Stimulated activated CD4-positive, alpha-beta T cell treated with anti-CD3 and anti-CD28 coated beads, Interleukin-12 subunit alpha, Interleukin-12 subunit beta, amount 100 ng/mL, for 24 hours (primary cell): ENCODE data around the gene UBE2O.

Experiments
- DNase-seq, 2 experiments: peaks; one replicate each; pipeline ENCODE4 v3.0.0-alpha.2; 2020; ENCODE audit warnings: low read depth in 2 of 2

Gene UBE2O

GRCh38 chr17:76485569-76485968 lies 32.6 kb upstream of the UBE2O start:
- no peak for DNase-seq

- no peak for DNase-seq
Measured at GRCh38 chr17:76484228-76484725, 31.3 kb upstream of the UBE2O start.

- no peak for DNase-seq
Measured at GRCh38 chr17:76481071-76481655, 28.2 kb upstream of the UBE2O start.

- no peak for DNase-seq
Measured at GRCh38 chr17:76480632-76481031, 27.7 kb upstream of the UBE2O start.

GRCh38 chr17:76479515-76480060 lies 26.6 kb upstream of the UBE2O start:
- no peak for DNase-seq

GRCh38 chr17:76478730-76479514 lies 26.0 kb upstream of the UBE2O start:
- no peak for DNase-seq

GRCh38 chr17:76478097-76478496 lies 25.1 kb upstream of the UBE2O start:
- no peak for DNase-seq

DNA sequence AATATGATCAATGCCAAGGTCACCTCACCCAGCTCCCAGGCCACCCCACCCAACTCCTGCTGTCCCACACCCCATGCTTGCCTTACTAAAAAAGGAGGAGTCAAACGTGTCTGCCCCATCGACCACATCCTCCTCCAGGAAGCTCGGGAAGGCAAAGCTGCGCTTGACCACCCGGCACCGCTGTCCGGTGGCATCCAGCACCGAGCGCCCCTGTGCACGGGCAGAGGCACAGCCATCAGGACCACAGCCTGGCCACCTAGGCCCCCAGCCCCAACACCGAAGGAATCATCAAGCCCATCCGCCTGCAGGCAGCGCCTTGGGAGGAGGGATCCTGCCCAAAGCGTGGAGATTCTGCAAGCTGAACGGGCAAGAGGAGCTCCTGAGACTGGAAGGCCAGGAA lies 24.6 kb upstream of the UBE2O start:
- no peak for DNase-seq

DNA sequence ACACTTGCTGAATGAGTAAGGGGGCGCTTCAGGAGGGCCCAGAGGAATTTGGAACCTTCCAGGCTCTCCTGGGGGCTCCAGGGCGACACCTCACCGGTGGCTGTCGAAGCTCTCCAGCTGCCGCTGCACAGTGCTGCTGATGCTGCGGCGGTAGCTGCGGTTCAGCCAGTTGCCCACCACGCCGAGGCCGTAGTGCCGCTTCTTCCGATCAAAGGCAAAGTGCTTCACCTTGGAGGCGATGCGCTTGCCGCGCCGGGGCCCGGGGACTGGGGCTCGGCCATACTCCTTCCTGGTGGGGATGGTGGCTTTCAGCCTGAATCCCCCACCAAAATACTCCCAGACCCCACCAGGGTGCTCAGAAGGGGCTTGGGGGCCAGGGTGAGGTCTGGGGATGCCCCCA lies 23.8 kb upstream of the UBE2O start:
- no peak for DNase-seq

DNA sequence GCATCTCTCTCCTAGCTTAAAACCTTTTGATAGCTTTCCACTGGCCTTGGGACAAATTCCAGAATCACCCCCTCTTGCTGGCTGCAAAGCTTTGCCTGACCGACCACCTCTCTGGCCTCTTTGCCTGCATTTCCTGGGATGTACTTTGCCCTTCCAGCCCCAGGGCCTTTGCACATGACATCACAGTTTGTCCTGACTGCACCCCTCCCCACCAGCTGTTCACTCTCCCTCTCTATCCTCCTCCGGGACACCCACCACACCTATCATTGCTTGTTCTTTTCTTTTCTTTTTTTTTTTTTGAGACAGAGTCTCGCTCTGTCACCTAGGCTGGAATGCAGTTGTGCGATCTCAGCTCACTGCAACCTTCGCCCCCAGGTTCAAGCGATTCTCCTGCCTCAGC lies 22.4 kb upstream of the UBE2O start:
- DNase-seq: no peak

- no peak for DNase-seq
Measured at GRCh38 chr17:76474894-76475293, 21.9 kb upstream of the UBE2O start.

GRCh38 chr17:76474238-76474637 lies 21.3 kb upstream of the UBE2O start:
- no peak for DNase-seq

- DNase-seq: no peak
Measured at GRCh38 chr17:76473541-76473985, 20.6 kb upstream of the UBE2O start.

GRCh38 chr17:76472726-76473125 lies 19.8 kb upstream of the UBE2O start:
- DNase-seq: no peak

GRCh38 chr17:76472258-76472645 lies 19.3 kb upstream of the UBE2O start:
- DNase-seq: no peak

GRCh38 chr17:76471498-76472257 lies 18.7 kb upstream of the UBE2O start:
- DNase-seq: no peak

- no peak for DNase-seq
Measured at GRCh38 chr17:76469991-76470739, 17.2 kb upstream of the UBE2O start.

GRCh38 chr17:76469076-76469990 lies 16.4 kb upstream of the UBE2O start:
- no peak for DNase-seq

GRCh38 chr17:76468634-76469010 lies 15.7 kb upstream of the UBE2O start:
- DNase-seq: no peak

- DNase-seq: no peak
Measured at GRCh38 chr17:76467809-76468633, 15.1 kb upstream of the UBE2O start.
